Lower leg skin (tissue), 3 donors: ENCODE results near the gene RTP2.

Source experiments
- CTCF ChIP-seq, 3 donors: fragments of 450-650 bp; IDR thresholded peaks; one replicate each; pipeline ENCODE4 v1.5.1; 2016; ENCODE audit warnings: antibody characterized with exemption in 3 of 3, mild to moderate bottlenecking in 3 of 3, moderate library complexity in 2 of 3
- POLR2A ChIP-seq, 2 donors: fragments of 450-650 bp; IDR thresholded peaks; one replicate each; pipeline ENCODE4 v1.6.1; 2016 to 2017; ENCODE audit warnings: antibody characterized with exemption in 2 of 2, mild to moderate bottlenecking in 1 of 2, moderate library complexity in 1 of 2

- TF ChIP-seq CTCF (IDR thresholded peaks at IDR 0.05) (no peak), POLR2A (IDR thresholded peaks at IDR 0.05) (no peak)
Observed at GRCh38 chr3:187735837-187736236, 33.5 kb upstream of the RTP2 start.
